ENCODE results near the gene COL4A1.

- TF ChIP-seq CTCF (IDR thresholded peaks at IDR 0.05) (no peak), POLR2A (IDR thresholded peaks at IDR 0.05) (no peak)
These were observed 197.0 kb downstream of the COL4A1 start for GRCh38 chr13:110109910-110110309.
